OCI-LY3 (cell line): ENCODE data around the gene AGRN.
"Not testable (repeated sequence)": the region's sequence is repeated elsewhere in the genome, so short reads cannot be mapped to it uniquely, and the experiment has no call there.

ENCODE experiments used
- H2AFZ ChIP-seq: fragments of 200-600, 300-600 bp; shearing (Covaris generic); 2 replicates; pipeline ENCODE4 v1.6.0; 2014; ENCODE audit warnings: antibody characterized with exemption, low read depth, low read length
- H3K27ac ChIP-seq: fragments of 200-600, 300-600 bp; sonication (generic); 2 replicates; pipeline ENCODE4 v1.5.1; 2014; ENCODE audit warnings: mild to moderate bottlenecking, low read length, moderate library complexity, mixed read lengths
- H3K27me3 ChIP-seq: fragments of 200-600, 300-600 bp; sonication (generic); 2 replicates; pipeline ENCODE4 v1.6.1; 2014; ENCODE audit warnings: low read depth, low read length, mixed read lengths
- H3K36me3 ChIP-seq: fragments of 200-600, 300-600 bp; sonication (generic); replicated peaks from 2 replicates; pipeline ENCODE3; 2014; ENCODE audit warnings: low read depth, low read length, mixed read lengths
- H3K4me1 ChIP-seq: fragments of 300-600, 200-600 bp; sonication (generic); 2 replicates; pipeline ENCODE4 v1.6.1; 2014; ENCODE audit warnings: low read length, mixed read lengths
- H3K4me2 ChIP-seq: fragments of 200-600, 300-600 bp; sonication (generic); 2 replicates; pipeline ENCODE4 v1.6.1; 2014; ENCODE audit warnings: low read length, mixed read lengths
- H3K4me3 ChIP-seq: fragments of 300-600, 200-600 bp; sonication (generic); 2 replicates; pipeline ENCODE4 v1.5.1; 2014; ENCODE audit warnings: antibody characterized with exemption, mild to moderate bottlenecking, low read length, moderate library complexity
- H3K79me2 ChIP-seq: fragments of 300-600, 200-600 bp; shearing (Covaris generic); 2 replicates; pipeline ENCODE4 v1.6.1; 2014; ENCODE audit warnings: mild to moderate bottlenecking, low read length, mixed read lengths
- H3K9ac ChIP-seq: fragments of 300-600, 200-600 bp; shearing (Covaris generic); 2 replicates; pipeline ENCODE4 v1.6.0; 2014; ENCODE audit warnings: mild to moderate bottlenecking, low read length, moderate library complexity
- H3K9me3 ChIP-seq: fragments of 200-600, 300-600 bp; shearing (Covaris generic); 2 replicates; pipeline ENCODE4 v1.6.1; 2014; ENCODE audit warnings: low read length, mixed read lengths; ENCODE audit not compliant: insufficient read depth
- H4K20me1 ChIP-seq: fragments of 200-600, 300-600 bp; sonication (generic); 2 replicates; pipeline ENCODE4 v1.6.1; 2016; ENCODE audit warnings: low read length, mixed read lengths; ENCODE audit not compliant: insufficient read depth
- CTCF ChIP-seq: fragments of 200-600, 300-600 bp; sonication (generic); IDR thresholded peaks from 2 replicates; pipeline ENCODE4 v1.5.1; 2014; ENCODE audit warnings: antibody characterized with exemption, low read length, low read depth
- EZH2phosphoT487 ChIP-seq: fragments of 200-600 bp; shearing (Covaris generic); IDR thresholded peaks from 2 replicates; pipeline ENCODE4 v1.6.1; 2018; ENCODE audit warnings: antibody characterized with exemption, mixed run types, low read depth

AGRN gene

GRCh38 chr1:1053682-1054081, 33.8 kb downstream of the AGRN start:
- H3K9ac ChIP-seq, result no peak overlapping the region
- H4K20me1 ChIP-seq, result no peaks in the 10 kb centered on the region
- H3K27me3 ChIP-seq, result 0 out of 2 replicates have a peak, but pooled peaks cover 2% of the 10 kb centered on the region
- no peak for TF ChIP-seq CTCF
- no peak for TF ChIP-seq EZH2phosphoT487
- H3K27ac ChIP-seq, result no peak overlapping the region
- H3K4me3 ChIP-seq, result no peak overlapping the region
- H2AFZ ChIP-seq, result no peak overlapping the region
- peaks cover 6% of the 10 kb centered on the region for H3K4me1 ChIP-seq
- H3K79me2 ChIP-seq, result no peaks in the 10 kb centered on the region
- no peaks in the 10 kb centered on the region for H3K36me3 ChIP-seq
- no peaks in the 10 kb centered on the region for H3K9me3 ChIP-seq
- no peak overlapping the region for H3K4me2 ChIP-seq

GRCh38 chr1:1054099-1054700, 34.3 kb downstream of the AGRN start:
- no peaks in the 10 kb centered on the region for H4K20me1 ChIP-seq
- no peak overlapping the region for H3K4me2 ChIP-seq
- no peaks in the 10 kb centered on the region for H3K9me3 ChIP-seq
- no peak overlapping the region for H3K27ac ChIP-seq
- H3K36me3 ChIP-seq, result no peaks in the 10 kb centered on the region
- 0 out of 2 replicates have a peak, but pooled peaks cover 5% of the 10 kb centered on the region for H3K27me3 ChIP-seq
- H3K4me1 ChIP-seq, result peaks cover 6% of the 10 kb centered on the region
- H3K79me2 ChIP-seq, result no peaks in the 10 kb centered on the region
- H3K4me3 ChIP-seq, result no peak overlapping the region
- H2AFZ ChIP-seq, result no peak overlapping the region
- no peak for TF ChIP-seq EZH2phosphoT487
- no peak for TF ChIP-seq CTCF
- no peak overlapping the region for H3K9ac ChIP-seq

- Histone ChIP-seq H3K27me3 (peaks cover 8% of the 10 kb centered on the region; the same call in 1 of the 2 replicates), H3K36me3 (no peaks in the 10 kb centered on the region)
- TF ChIP-seq CTCF (no peak), EZH2phosphoT487 (no peak)
Measured at GRCh38 chr1:1054971-1055370, 35.1 kb downstream of the AGRN start.

GRCh38 chr1:1055841-1056736, 36.2 kb downstream of the AGRN start:
- TF ChIP-seq CTCF, result no peak
- no peak for TF ChIP-seq EZH2phosphoT487
- H3K4me2 ChIP-seq, result no peak overlapping the region
- H3K9ac ChIP-seq, result no peak overlapping the region
- peaks cover 2% of the 10 kb centered on the region; the same call in 1 of the 2 replicates for H3K4me1 ChIP-seq
- no peak overlapping the region for H2AFZ ChIP-seq
- no peaks in the 10 kb centered on the region for H3K79me2 ChIP-seq
- no peaks in the 10 kb centered on the region for H4K20me1 ChIP-seq
- H3K27me3 ChIP-seq, result peaks cover 15% of the 10 kb centered on the region
- no peaks in the 10 kb centered on the region for H3K9me3 ChIP-seq
- no peak overlapping the region for H3K27ac ChIP-seq
- no peak overlapping the region for H3K4me3 ChIP-seq
- no peaks in the 10 kb centered on the region for H3K36me3 ChIP-seq

More at GRCh38 chr1:1054971-1055370, 35.1 kb downstream of the AGRN start:
- no peaks in the 10 kb centered on the region for H3K9me3 ChIP-seq
- H3K4me3 ChIP-seq, result no peak overlapping the region
- H3K9ac ChIP-seq, result no peak overlapping the region
- H3K27ac ChIP-seq, result no peak overlapping the region
- no peaks in the 10 kb centered on the region for H4K20me1 ChIP-seq
- H3K4me1 ChIP-seq, result peaks cover 9% of the 10 kb centered on the region
- H3K79me2 ChIP-seq, result no peaks in the 10 kb centered on the region
- H3K4me2 ChIP-seq, result no peak overlapping the region
- H2AFZ ChIP-seq, result no peak overlapping the region

- not testable (repeated sequence) for H2AFZ ChIP-seq, H3K4me3 ChIP-seq, H3K27ac ChIP-seq, H3K36me3 ChIP-seq, H4K20me1 ChIP-seq, H3K4me2 ChIP-seq, H3K9ac ChIP-seq, H3K4me1 ChIP-seq, H3K9me3 ChIP-seq, H3K79me2 ChIP-seq
- H3K27me3 ChIP-seq, result peaks cover 29% of the 10 kb centered on the region
Measured at GRCh38 chr1:1057769-1058087, 37.8 kb downstream of the AGRN start.
